Erythroblast (primary cell): ENCODE measurements around the gene HIPK2.

ENCODE experiments used
- GATA1 ChIP-seq: IDR thresholded peaks from 2 replicates; pipeline ENCODE4 v1.6.1; 2011; ENCODE audit warnings: low read depth, mild to moderate bottlenecking, control low read depth, low read length, moderate library complexity
- POLR2A ChIP-seq: IDR thresholded peaks from 2 replicates; pipeline ENCODE4 v1.6.1; 2011; ENCODE audit warnings: mild to moderate bottlenecking, low read length

DNA sequence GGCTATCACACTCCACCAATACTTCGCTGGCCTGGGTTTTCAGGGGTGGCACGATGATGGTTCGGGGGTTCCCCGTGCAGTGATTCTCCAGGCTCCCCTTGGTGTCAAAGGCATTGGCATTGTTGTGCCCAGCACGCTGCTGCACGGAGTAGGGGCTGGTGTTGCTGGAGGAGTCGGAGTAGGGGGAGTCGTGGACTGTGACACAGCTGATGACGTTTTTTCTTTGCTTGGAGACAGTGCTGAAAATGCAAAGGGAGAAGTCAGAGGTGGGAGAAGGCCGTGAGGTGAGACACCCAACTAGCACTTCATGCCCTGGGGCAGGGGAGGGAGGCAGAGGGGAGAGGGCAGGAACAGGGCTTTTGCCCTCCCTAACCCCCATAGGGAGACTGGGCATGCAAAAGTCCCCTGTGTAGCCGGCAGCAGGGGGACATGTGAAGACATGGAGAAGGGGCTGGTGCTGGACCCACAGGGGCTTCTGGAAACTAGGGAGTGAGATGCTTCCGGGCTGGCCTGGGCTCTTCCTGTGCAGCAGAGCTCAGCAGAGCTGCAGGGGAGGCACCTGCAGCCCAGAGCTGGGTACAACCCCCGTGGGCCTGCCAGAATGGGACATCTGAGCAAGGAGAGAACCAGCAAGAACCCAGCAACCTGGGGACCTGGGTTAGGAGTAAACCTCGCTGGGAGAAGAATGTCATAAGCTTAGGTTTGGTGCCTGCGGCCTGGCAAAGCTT is 193.8 kb downstream of the HIPK2 start:
- TF ChIP-seq POLR2A = no peak
- TF ChIP-seq GATA1 = no peak
